Calu3 (cell line): ENCODE data around the gene ONECUT1. TPM values are rescaled to one million over a fixed set of nuclear protein-coding genes. Genes with fewer than 3 reads are reported as not detected.
"Not testable (repeated sequence)": the region's sequence is repeated elsewhere in the genome, so short reads cannot be mapped to it uniquely, and the experiment has no call there.

ENCODE experiments used
- Bru-seq: library from RNA; stranded (reverse); fragments of 400-500 nt; gene quantifications from one replicate; lab custom pipeline; 2021; lab: Mats Ljungman, UMichigan
- BruChase-seq, 2 experiments: library from RNA; stranded (reverse); fragments of 400-500 nt; gene quantifications; one replicate each; lab custom pipeline; 2021; lab: Mats Ljungman, UMichigan
- BruUV-seq: library from RNA; stranded (reverse); fragments of 400-500 nt; replicated peaks from 2 replicates; lab custom pipeline; 2021; lab: Mats Ljungman, UMichigan
- CTCF ChIA-PET: fragments of 300-600 bp; sonication (Branson Sonifier 250); formaldehyde crosslinking; loops from one replicate; lab custom pipeline; 2022; ENCODE audit warnings: antibody characterized with exemption; lab: Charles Lee
- DNase-seq: peaks from one replicate; pipeline ENCODE4 v3.0.0; 2022
- H3K27ac Mint-ChIP-seq: one replicate; pipeline ENCODE4 v1.8.0; 2022; ENCODE audit warnings: mixed read lengths; ENCODE audit not compliant: unreplicated experiment
- H3K27me3 Mint-ChIP-seq: one replicate; pipeline ENCODE4 v1.8.0; 2022; ENCODE audit warnings: mixed read lengths; ENCODE audit not compliant: unreplicated experiment
- H3K36me3 Mint-ChIP-seq: one replicate; pipeline ENCODE4 v1.8.0; 2022; ENCODE audit warnings: mild to moderate bottlenecking, moderate library complexity, mixed read lengths; ENCODE audit not compliant: insufficient read depth, unreplicated experiment
- H3K4me1 Mint-ChIP-seq: one replicate; pipeline ENCODE4 v1.8.0; 2022; ENCODE audit warnings: mild to moderate bottlenecking, low read depth, mixed read lengths; ENCODE audit not compliant: unreplicated experiment
- H3K4me3 Mint-ChIP-seq: one replicate; pipeline ENCODE4 v1.8.0; 2022; ENCODE audit warnings: mild to moderate bottlenecking, low read depth, moderate library complexity, mixed read lengths; ENCODE audit not compliant: unreplicated experiment
- H3K9me3 Mint-ChIP-seq: one replicate; pipeline ENCODE4 v1.8.0; 2022; ENCODE audit warnings: low read depth, mixed read lengths; ENCODE audit not compliant: unreplicated experiment
- CTCF ChIP-seq: fragments of 200-600 bp; IDR thresholded peaks from one replicate; pipeline ENCODE4 v1.8.0; 2022; ENCODE audit warnings: antibody characterized with exemption; ENCODE audit not compliant: unreplicated experiment
- intact Hi-C: fragments of 100-400 bp; cut with micrococcal nuclease; formaldehyde crosslinking; loops from one replicate; pipeline ENCODE4 v1.10.0; 2022; ENCODE audit not compliant: unreplicated experiment
- long read RNA-seq: library from polyadenylated mRNA; stranded (forward); transcript quantifications from one replicate; pipeline ENCODE4 v2.0.0, GENCODE V29; 2022
- total RNA-seq: library from RNA; stranded (reverse); gene quantifications from 2 replicates; pipeline ENCODE4 v1.2.3, GENCODE V29; 2022

ONECUT1 gene
- total RNA-seq (0.91 and 1.1 TPM in 2 replicates), Bru-seq, nascent RNA (percentile 16 among the genes with signal in this experiment), BruChase-seq, experiment 1, labeled RNA remaining after a 6-hour chase (percentile 15 among the genes with signal in this experiment), BruChase-seq, experiment 2, labeled RNA remaining after a 2-hour chase (percentile 17 among the genes with signal in this experiment)
- long read RNA-seq: 0 reads

DNA sequence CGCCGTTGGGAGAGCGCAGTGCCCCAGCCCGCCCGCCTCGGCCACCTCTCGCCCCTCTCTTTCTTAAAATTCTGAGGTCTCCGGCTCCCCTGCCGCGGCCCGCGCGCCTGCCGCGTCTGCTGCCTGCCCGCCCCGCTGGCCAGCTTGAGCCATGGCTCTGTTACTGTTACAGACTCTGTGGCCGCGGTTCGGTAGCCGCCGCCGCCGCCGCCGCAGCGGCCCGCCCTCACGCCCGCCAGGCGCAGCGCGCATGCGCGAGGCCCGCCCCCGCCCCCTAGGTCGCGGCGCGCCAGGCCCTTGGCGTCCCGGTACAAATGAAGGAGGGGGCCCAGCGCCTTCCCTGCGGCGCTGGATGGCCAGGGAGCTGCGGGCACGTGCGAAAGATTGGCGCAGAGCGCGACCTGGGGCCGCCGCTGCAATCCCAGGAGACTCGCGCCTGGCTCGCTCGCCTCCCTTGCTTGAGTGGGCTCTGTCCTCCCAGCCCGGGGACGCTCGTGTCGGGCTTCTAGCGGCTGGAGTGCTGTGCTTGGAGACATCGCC is at the start of gene ONECUT1:
ONECUT1 (minus strand) TSS at position 168 of the 540 bp plus-strand sequence. CDS start 452 bp downstream, outside the sequence.
- no peaks in the 10 kb centered on the region for H3K4me1 Mint-ChIP-seq
- CTCF ChIA-PET: interaction anchor here (0.5 to 0.8 kb wide), 3 partner anchors 67 to 1916 kb away, joined by 3 to 6 read pairs (median 3); no protein-coding TSS in a partner anchor
- H3K27me3 Mint-ChIP-seq: peaks cover 57% of the 10 kb centered on the region
- TF ChIP-seq CTCF: no peak
- intact Hi-C loops: no loop called here
- no peak within 1 kb of the TSS for H3K27ac Mint-ChIP-seq
- no peaks in the 10 kb centered on the region for H3K9me3 Mint-ChIP-seq
- peak within 1 kb of the TSS; percentile 72 for H3K4me3 Mint-ChIP-seq
- DNase-seq: peak; percentile 73
- no TSS peak for BruUV-seq
- peaks cover 26% of the 10 kb centered on the region for H3K36me3 Mint-ChIP-seq

- Mint-ChIP-seq H3K27me3 (peaks cover 20% of the 10 kb centered on the region), H3K9me3 (peaks cover 3% of the 10 kb centered on the region), H3K27ac (no peak overlapping the region), H3K36me3 (no peaks in the 10 kb centered on the region), H3K4me1 (no peaks in the 10 kb centered on the region), H3K4me3 (no peak overlapping the region)
- no peak for DNase-seq
- CTCF ChIA-PET: no interaction called here
- TF ChIP-seq CTCF: no peak
- intact Hi-C loops: no loop called here
- BruUV-seq: no TSS peak
These were observed 44.2 kb upstream of the ONECUT1 start for GRCh38 chr15:52834379-52834778.

DNA sequence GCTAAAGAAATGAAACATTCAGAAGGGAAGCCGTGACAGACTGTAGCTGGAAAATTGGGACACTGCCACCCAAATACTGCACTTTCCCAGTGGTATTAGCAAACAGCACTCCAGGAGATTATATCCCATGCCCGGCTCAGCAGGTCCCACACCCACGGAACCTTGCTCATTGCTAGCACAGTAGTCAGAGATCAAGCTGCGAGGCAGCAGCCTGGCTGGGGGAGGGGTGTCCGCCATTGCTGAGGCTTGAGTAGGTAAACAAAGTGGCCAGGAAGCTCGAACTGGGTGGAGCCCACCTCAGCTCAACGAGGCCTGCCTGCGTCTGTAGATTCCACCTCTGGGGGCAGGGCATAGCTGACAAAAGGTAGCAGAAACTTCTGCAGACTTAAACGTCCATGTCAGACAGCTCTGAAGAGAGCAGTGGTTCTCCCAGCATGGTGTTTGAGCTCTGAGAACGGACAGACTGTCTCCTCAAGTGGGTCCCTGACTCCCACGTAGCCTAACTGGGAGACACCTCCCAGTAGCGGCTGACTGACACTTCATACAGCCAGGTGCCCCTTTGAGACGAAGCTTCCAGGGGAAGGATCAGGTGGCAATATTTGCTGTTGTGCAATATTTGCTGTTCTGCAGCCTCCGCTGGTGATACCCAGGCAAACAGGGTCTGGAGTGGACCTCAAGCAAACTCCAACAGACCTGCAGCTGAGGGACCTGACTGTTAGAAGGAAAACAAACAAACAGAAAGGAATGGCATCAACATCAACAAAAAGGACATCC is 34.2 kb upstream of the ONECUT1 start:
- H3K36me3 Mint-ChIP-seq, H3K9me3 Mint-ChIP-seq, H3K4me1 Mint-ChIP-seq, H3K4me3 Mint-ChIP-seq, H3K27ac Mint-ChIP-seq, intact Hi-C loops, BruUV-seq, DNase-seq: not testable (repeated sequence)
- peaks cover 42% of the 10 kb centered on the region for H3K27me3 Mint-ChIP-seq
- CTCF ChIA-PET: interaction anchor here (1.1 kb wide), 1 partner anchor 14 kb away, joined by 3 read pairs; no protein-coding TSS in a partner anchor

GRCh38 chr15:52822475-52822874 is 32.3 kb upstream of the ONECUT1 start:
- Mint-ChIP-seq H3K36me3 (no peaks in the 10 kb centered on the region), H3K4me3 (no peak overlapping the region), H3K4me1 (no peaks in the 10 kb centered on the region), H3K9me3 (peaks cover 5% of the 10 kb centered on the region), H3K27ac (no peak overlapping the region), H3K27me3 (peaks cover 55% of the 10 kb centered on the region)
- BruUV-seq: no TSS peak
- no peak for DNase-seq
- CTCF ChIA-PET: no interaction called here
- no peak for TF ChIP-seq CTCF
- intact Hi-C loops: no loop called here
